ENCODE measurements around the gene CHRNB2.

- TF ChIP-seq EZH2phosphoT487 (IDR thresholded peaks at IDR 0.05; ENCODE audit: insufficient read depth, low read depth) (no peak), EZH2 (IDR thresholded peaks at IDR 0.05; ENCODE audit: insufficient read depth, poor library complexity, severe bottlenecking) (no peak)
Observed at GRCh38 chr1:154586641-154587040, 19.1 kb downstream of the CHRNB2 start.

Measured in GM23248 (cell line).